ENCODE measurements around the gene ASCC1. TPM values are rescaled to one million over a fixed set of nuclear protein-coding genes. Genes with fewer than 3 reads are reported as not detected.

Gene ASCC1
- total and polyA plus RNA-seq, 2 of the 13 experiments (the other 11 are each of a cell fraction or from before 2014, with no cell fraction given): 21.6 to 30.1 TPM

DNA sequence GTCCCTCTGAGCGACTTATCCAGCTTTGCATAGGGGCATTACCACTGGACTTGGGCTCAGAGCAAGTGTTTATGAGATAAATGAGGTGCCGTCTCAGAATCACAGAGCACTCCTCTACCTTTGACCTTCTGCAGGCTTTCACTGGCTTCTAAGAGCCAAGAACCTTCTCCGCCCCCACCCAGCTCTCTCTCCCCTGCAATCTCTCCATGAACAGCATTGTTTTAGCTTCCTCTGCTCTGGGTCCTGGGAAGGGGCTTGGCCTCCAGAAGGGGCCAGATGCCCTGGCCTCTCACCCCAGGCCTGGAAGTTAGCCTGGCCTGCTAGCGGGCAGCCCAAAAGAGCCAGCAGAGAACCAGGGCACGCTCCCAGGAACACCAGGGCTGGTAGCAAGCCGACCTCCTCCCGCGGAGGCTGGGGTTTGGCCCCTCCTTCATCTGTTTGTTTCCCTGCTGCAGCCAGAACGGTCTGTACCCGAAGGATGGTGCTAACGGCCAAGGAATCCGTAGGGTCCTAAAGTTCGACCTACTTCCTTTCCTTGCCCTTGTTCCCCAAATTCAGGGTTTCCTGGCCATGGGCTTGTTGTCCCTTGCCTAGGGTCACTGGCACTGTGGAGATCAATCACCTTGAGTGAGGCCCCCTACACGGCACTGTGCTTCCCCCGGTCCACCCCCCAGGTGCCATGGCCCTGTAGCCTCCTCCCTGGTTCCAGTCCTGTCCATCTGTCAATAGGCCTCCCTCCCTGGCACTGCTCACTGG lies 38.9 kb upstream of the ASCC1 start (continued):
- no peak for TF ChIP-seq NFKBIZ (CRISPR knock-in tag; IDR thresholded peaks at IDR 0.05)
- no peak for TF ChIP-seq KLF13 (CRISPR knock-in tag; IDR thresholded peaks at IDR 0.05)
- TF ChIP-seq, protein P1, sequence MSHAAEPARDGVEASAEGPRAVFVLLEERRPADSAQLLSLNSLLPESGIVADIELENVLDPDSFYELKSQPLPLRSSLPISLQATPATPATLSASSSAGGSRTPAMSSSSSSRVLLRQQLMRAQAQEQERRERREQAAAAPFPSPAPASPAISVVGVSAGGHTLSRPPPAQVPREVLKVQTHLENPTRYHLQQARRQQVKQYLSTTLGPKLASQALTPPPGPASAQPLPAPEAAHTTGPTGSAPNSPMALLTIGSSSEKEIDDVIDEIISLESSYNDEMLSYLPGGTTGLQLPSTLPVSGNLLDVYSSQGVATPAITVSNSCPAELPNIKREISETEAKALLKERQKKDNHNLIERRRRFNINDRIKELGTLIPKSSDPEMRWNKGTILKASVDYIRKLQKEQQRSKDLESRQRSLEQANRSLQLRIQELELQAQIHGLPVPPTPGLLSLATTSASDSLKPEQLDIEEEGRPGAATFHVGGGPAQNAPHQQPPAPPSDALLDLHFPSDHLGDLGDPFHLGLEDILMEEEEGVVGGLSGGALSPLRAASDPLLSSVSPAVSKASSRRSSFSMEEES (CRISPR knock-in tag; IDR thresholded peaks at IDR 0.05): no peak
- TF ChIP-seq POLR2AphosphoS5 (IDR thresholded peaks at IDR 0.05; ENCODE audit: low read depth, low read length): peak; percentile 58
- TF ChIP-seq, protein P2, sequence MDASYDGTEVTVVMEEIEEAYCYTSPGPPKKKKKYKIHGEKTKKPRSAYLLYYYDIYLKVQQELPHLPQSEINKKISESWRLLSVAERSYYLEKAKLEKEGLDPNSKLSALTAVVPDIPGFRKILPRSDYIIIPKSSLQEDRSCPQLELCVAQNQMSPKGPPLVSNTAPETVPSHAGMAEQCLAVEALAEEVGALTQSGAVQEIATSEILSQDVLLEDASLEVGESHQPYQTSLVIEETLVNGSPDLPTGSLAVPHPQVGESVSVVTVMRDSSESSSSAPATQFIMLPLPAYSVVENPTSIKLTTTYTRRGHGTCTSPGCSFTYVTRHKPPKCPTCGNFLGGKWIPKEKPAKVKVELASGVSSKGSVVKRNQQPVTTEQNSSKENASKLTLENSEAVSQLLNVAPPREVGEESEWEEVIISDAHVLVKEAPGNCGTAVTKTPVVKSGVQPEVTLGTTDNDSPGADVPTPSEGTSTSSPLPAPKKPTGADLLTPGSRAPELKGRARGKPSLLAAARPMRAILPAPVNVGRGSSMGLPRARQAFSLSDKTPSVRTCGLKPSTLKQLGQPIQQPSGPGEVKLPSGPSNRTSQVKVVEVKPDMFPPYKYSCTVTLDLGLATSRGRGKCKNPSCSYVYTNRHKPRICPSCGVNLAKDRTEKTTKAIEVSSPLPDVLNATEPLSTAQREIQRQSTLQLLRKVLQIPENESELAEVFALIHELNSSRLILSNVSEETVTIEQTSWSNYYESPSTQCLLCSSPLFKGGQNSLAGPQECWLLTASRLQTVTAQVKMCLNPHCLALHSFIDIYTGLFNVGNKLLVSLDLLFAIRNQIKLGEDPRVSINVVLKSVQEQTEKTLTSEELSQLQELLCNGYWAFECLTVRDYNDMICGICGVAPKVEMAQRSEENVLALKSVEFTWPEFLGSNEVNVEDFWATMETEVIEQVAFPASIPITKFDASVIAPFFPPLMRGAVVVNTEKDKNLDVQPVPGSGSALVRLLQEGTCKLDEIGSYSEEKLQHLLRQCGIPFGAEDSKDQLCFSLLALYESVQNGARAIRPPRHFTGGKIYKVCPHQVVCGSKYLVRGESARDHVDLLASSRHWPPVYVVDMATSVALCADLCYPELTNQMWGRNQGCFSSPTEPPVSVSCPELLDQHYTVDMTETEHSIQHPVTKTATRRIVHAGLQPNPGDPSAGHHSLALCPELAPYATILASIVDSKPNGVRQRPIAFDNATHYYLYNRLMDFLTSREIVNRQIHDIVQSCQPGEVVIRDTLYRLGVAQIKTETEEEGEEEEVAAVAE (CRISPR knock-in tag; IDR thresholded peaks at IDR 0.05; ENCODE audit: borderline replicate concordance): no peak
- peak; percentile 94 for TF ChIP-seq ZNF292 (CRISPR knock-in tag; IDR thresholded peaks at IDR 0.05; ENCODE audit: borderline replicate concordance, low read depth)
- TF ChIP-seq, protein P3, sequence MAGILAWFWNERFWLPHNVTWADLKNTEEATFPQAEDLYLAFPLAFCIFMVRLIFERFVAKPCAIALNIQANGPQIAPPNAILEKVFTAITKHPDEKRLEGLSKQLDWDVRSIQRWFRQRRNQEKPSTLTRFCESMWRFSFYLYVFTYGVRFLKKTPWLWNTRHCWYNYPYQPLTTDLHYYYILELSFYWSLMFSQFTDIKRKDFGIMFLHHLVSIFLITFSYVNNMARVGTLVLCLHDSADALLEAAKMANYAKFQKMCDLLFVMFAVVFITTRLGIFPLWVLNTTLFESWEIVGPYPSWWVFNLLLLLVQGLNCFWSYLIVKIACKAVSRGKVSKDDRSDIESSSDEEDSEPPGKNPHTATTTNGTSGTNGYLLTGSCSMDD (CRISPR knock-in tag; IDR thresholded peaks at IDR 0.05): no peak
- TF ChIP-seq SRF (IDR thresholded peaks at IDR 0.05; ENCODE audit: low read depth, low read length): no peak
- TF ChIP-seq ZBTB42 (CRISPR knock-in tag; IDR thresholded peaks at IDR 0.05): no peak
- TF ChIP-seq ZFP36L2 (CRISPR knock-in tag; IDR thresholded peaks at IDR 0.05): no peak
- no peak for TF ChIP-seq ZNF251 (CRISPR knock-in tag; IDR thresholded peaks at IDR 0.05)
- TF ChIP-seq, protein P4, sequence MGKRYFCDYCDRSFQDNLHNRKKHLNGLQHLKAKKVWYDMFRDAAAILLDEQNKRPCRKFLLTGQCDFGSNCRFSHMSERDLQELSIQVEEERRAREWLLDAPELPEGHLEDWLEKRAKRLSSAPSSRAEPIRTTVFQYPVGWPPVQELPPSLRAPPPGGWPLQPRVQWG (CRISPR knock-in tag; IDR thresholded peaks at IDR 0.05; ENCODE audit: borderline replicate concordance, low read depth): no peak
- no peak for TF ChIP-seq ZNF460 (CRISPR knock-in tag; IDR thresholded peaks at IDR 0.05; ENCODE audit: borderline replicate concordance)
- TF ChIP-seq NCOA2 (CRISPR knock-in tag; IDR thresholded peaks at IDR 0.05): peak; percentile 21; the same call in 1 of the 2 replicates
- TF ChIP-seq, protein P5, sequence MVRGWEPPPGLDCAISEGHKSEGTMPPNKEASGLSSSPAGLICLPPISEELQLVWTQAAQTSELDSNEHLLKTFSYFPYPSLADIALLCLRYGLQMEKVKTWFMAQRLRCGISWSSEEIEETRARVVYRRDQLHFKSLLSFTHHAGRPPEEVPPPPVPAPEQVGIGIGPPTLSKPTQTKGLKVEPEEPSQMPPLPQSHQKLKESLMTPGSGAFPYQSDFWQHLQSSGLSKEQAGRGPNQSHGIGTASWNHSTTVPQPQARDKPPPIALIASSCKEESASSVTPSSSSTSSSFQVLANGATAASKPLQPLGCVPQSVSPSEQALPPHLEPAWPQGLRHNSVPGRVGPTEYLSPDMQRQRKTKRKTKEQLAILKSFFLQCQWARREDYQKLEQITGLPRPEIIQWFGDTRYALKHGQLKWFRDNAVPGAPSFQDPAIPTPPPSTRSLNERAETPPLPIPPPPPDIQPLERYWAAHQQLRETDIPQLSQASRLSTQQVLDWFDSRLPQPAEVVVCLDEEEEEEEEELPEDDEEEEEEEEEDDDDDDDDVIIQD (CRISPR knock-in tag; IDR thresholded peaks at IDR 0.05; ENCODE audit: low read depth): no peak
- no peak for TF ChIP-seq ZNF562 (CRISPR knock-in tag; IDR thresholded peaks at IDR 0.05; ENCODE audit: borderline replicate concordance)
- no peak for TF ChIP-seq ZEB1 (IDR thresholded peaks at IDR 0.05; ENCODE audit: insufficient replicate concordance, low read depth)

Measured in HepG2 (cell line).